CD4-positive, alpha-beta T cell treated with Interleukin-4 for 4 hours (primary cell): Measurements from ENCODE around the gene NEO1.

Source experiments
- DNase-seq: peaks from one replicate; pipeline ENCODE4 v3.0.0-alpha.2; 2020

Gene NEO1

GRCh38 chr15:73030122-73030679, 22.1 kb upstream of the NEO1 start:
- DNase-seq, result no peak

GRCh38 chr15:73031648-73032047, 20.6 kb upstream of the NEO1 start:
- DNase-seq, result no peak

- no peak for DNase-seq
These were observed 18.7 kb upstream of the NEO1 start for GRCh38 chr15:73033611-73034010.

GRCh38 chr15:73034221-73034620, 18.0 kb upstream of the NEO1 start:
- no peak for DNase-seq

GRCh38 chr15:73035221-73035620, 17.0 kb upstream of the NEO1 start:
- no peak for DNase-seq

- DNase-seq, result no peak
These were observed 14.0 kb upstream of the NEO1 start for GRCh38 chr15:73038220-73038619.

GRCh38 chr15:73046073-73046472, 6.2 kb upstream of the NEO1 start:
- no peak for DNase-seq

GRCh38 chr15:73047882-73048281, 4.4 kb upstream of the NEO1 start:
- DNase-seq, result no peak

- no peak for DNase-seq
These were observed 3.5 kb upstream of the NEO1 start for GRCh38 chr15:73048624-73049295.

GRCh38 chr15:73049564-73050215, 2.6 kb upstream of the NEO1 start:
- no peak for DNase-seq

GRCh38 chr15:73050561-73051295, 1.5 kb upstream of the NEO1 start:
- DNase-seq, result no peak

- DNase-seq, result no peak
These were observed 864 bp upstream of the NEO1 start for GRCh38 chr15:73051391-73051806.

- DNase-seq, result peak; percentile 21
These were observed 562 bp downstream of the NEO1 start for GRCh38 chr15:73052653-73053397.

- no peak for DNase-seq
These were observed 1.1 kb downstream of the NEO1 start for GRCh38 chr15:73053398-73053723.

- no peak for DNase-seq
These were observed 2.2 kb downstream of the NEO1 start for GRCh38 chr15:73054417-73054953.

- no peak for DNase-seq
These were observed 4.2 kb downstream of the NEO1 start for GRCh38 chr15:73056460-73056859.

- no peak for DNase-seq
These were observed 6.2 kb downstream of the NEO1 start for GRCh38 chr15:73058437-73058836.

GRCh38 chr15:73065114-73065513, 12.9 kb downstream of the NEO1 start:
- no peak for DNase-seq

GRCh38 chr15:73069109-73069508, 16.8 kb downstream of the NEO1 start:
- DNase-seq, result no peak

- no peak for DNase-seq
These were observed 20.6 kb downstream of the NEO1 start for GRCh38 chr15:73072894-73073293.

- DNase-seq, result no peak
These were observed 22.0 kb downstream of the NEO1 start for GRCh38 chr15:73074241-73074640.

GRCh38 chr15:73075160-73075859, 23.0 kb downstream of the NEO1 start:
- no peak for DNase-seq
